Coronary artery (tissue), 2 donors: ENCODE data around the gene FAM3A.

Source experiments
- DNase-seq: peaks from one replicate; pipeline ENCODE4 v3.0.0-alpha.2; 2017; ENCODE audit warnings: low spot score
- H3K27ac ChIP-seq, 2 donors: fragments of 200-600 bp; sonication (generic); one replicate each; pipeline ENCODE4 v1.5.1; 2016 to 2019
- H3K4me3 ChIP-seq: fragments of 200-600 bp; sonication (generic); 2 replicates; pipeline ENCODE4 v1.5.1; 2016; ENCODE audit warnings: mild to moderate bottlenecking, moderate library complexity
- TF ChIP-seq, protein P1 (sequence below): fragments of 200-600 bp; sonication (generic); IDR thresholded peaks from one replicate; pipeline ENCODE4 v1.5.1; 2019; ENCODE audit warnings: antibody characterized with exemption

Gene FAM3A

DNA sequence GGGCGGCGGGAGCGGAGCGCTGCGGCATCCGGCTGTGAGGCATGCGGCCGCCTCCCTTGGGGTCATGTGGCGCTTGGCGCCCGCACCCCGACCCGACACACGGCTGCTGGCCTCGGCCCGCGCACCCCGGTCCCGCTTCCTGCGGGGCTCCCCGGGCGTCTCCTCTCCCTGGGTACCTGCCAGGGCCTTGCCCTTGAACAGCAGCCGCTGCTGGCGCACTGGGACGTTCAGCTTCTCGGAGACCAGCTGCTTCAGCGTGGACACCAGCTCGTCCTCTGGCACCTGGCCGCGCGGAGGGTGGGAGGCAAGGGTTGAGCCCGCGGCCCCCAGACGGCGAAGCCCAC, 30.0 kb downstream of the FAM3A start:
- no peak for DNase-seq
- peak overlapping the region in 1 of 2 donors; percentile 90 for H3K27ac ChIP-seq

DNA sequence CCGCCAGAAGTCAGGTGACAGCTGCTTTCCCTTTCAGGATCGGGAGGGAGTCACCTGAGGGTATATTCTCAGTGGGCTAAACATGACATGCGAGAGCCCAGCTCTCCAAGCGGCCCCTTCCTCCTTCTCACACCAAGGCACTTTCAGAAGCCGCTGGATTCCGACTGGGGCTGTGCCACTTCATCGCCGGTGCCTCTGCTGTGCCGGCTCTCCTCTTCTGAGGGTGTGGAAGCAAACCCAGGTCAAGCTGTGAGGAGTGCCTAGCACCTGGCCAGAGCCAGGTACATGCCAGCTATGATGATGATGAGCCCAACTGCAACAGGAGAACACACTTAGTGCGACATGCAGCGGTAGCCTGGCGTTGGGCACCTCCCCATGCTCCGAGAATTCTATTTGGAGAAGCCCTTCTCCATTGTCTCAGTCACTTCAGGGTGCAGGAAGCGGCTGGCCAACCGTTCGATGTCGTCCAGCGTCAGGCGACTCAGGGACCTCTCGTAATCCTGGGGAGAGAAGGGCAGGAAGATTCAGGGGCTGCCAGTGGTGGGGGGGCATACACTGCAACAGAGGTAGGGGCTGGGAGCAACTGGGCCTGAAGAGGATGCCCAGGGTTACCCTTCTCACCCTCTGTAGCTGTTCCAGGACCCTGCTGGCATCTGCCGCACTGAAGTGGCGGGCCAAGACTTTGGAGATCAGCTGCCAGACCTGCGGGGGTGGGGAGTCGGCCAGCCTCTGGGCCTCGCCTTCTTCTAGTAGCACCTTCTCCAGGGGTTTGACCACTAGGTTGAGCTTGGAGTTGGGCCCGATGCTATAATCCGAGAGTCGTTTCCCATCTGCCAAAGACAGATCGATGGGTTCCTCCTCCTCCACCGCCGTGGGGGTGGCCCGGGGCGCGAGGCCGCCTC, 30.6 kb downstream of the FAM3A start:
- DNase-seq: peak; percentile 71

More for the DNA sequence above, 30.0 kb downstream of the FAM3A start:
- H3K4me3 ChIP-seq: peak overlapping the region; percentile 85
- TF ChIP-seq, protein P1, sequence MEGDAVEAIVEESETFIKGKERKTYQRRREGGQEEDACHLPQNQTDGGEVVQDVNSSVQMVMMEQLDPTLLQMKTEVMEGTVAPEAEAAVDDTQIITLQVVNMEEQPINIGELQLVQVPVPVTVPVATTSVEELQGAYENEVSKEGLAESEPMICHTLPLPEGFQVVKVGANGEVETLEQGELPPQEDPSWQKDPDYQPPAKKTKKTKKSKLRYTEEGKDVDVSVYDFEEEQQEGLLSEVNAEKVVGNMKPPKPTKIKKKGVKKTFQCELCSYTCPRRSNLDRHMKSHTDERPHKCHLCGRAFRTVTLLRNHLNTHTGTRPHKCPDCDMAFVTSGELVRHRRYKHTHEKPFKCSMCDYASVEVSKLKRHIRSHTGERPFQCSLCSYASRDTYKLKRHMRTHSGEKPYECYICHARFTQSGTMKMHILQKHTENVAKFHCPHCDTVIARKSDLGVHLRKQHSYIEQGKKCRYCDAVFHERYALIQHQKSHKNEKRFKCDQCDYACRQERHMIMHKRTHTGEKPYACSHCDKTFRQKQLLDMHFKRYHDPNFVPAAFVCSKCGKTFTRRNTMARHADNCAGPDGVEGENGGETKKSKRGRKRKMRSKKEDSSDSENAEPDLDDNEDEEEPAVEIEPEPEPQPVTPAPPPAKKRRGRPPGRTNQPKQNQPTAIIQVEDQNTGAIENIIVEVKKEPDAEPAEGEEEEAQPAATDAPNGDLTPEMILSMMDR: no peak

DNA sequence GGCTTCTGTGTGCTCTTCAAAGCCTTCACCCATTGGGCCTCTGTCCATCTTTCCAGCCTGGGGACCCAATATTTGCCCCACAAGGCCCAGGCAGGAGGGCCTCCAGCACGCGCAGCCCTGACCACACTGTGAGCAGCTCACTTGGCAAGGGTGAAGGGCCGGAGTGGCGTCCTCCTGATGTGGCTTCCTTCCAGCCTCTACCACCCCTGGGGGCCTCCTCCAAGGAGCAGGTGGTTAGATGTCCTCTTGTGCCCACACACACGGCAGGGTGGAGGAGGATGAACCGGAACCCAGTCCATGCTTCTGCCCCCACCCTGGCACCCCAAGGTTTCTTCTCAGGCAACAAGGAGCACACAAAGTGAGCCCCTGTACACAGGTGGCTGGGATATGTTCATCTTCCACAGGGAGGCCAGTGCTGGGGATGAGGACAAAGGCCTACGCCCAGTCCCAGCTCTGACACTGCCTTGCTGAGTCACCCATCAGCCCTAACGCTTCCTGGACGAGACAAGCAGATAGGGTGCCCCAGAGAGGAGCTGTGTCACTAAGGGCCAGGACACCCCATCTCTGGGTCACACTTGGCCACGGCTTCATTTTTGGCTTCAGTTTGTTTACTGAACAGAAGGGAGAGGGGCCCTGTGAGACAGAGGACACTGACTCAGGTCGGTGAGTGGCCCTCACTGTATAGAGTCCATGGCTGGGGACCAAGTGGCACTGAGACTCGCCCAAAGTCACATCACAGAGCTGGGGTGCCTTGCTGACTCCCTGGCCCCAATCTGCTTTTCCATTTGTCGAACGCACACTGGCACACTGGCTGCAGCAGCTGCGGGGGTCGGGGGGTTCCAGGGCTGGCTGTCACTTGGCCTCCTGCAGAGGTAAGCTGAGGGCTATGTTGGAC, 31.5 kb downstream of the FAM3A start:
- H3K27ac ChIP-seq: peak overlapping the region in 1 of 2 donors; percentile 5
- TF ChIP-seq, protein P1: no peak
- H3K4me3 ChIP-seq: no peak overlapping the region
- DNase-seq: no peak

More for the DNA sequence above, 30.6 kb downstream of the FAM3A start:
- TF ChIP-seq, protein P1: no peak
- Histone ChIP-seq H3K4me3 (peak overlapping the region; percentile 85), H3K27ac (peak overlapping the region in 1 of 2 donors; percentile 90)

- H3K27ac ChIP-seq: no peak overlapping the region
- no peak overlapping the region for H3K4me3 ChIP-seq
- TF ChIP-seq, protein P1: no peak
- DNase-seq: peak; percentile 67
Measured at GRCh38 chrX:154483325-154483724, 32.7 kb downstream of the FAM3A start.

DNA sequence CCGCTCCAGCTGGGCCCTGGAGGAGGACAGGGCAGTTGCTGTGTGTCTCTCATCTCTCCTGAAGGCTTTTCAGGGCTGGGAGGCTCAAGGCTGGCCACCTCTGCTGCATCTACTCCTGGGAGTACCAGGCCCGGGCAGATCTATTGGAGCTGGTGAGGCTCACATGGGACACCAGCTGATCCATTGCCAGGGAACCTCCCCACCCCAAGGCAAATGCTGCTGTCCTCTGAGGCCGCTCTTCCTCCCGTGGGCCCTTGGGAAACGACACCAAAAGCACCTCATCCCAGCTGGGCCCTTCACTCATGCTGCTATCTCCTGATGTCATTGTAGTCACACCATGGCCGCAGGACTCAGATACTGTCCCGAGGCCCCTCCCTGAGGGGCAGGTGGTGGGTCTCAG, 33.2 kb downstream of the FAM3A start:
- DNase-seq: peak; percentile 70
- no peak overlapping the region for H3K4me3 ChIP-seq
- TF ChIP-seq, protein P1: no peak
- H3K27ac ChIP-seq: no peak overlapping the region

DNA sequence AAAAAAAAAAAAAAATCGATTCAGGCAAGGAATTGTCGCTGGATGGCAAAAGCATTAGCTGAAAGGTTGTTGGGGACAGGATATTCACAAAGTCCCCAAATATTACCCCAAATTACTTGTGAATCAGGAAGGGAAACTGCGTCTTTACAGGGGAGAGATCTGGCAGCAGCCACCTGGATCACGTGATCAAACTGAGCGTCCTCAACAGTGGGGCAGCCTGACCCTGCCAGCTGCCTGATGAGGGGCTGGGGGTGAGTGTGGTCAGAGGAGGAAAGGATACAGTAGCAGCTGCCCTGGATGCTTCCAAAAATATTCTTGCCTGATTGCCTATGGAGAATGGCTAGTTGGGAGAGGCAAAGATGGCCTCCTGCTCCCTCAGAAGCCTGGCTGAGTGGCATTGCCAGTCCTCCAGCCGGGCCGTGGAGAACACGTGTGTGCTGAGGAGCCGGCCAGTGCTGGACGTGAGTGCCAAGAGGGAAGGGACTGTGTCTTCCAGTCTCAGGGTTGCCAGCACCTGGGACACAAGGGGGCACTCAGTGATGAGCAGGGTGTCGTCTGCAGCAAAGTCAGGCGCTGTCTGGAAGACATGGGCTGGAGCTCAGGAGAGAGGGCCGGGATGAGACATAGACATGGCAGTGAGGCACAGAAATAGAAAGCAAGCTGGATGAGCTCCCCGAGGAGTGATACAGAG, 34.0 kb downstream of the FAM3A start:
- TF ChIP-seq, protein P1: no peak
- H3K27ac ChIP-seq: no peak overlapping the region
- no peak overlapping the region for H3K4me3 ChIP-seq
- peak; percentile 69 for DNase-seq
